Activated CD4-positive, alpha-beta T cell treated with anti-CD3 and anti-CD28 coated beads, Interleukin-2, amount 50 U/mL, for 24 hours (primary cell): ENCODE measurements around the gene GNAT2.

Experiments used
- DNase-seq, 2 donors: peaks; one replicate each; pipeline ENCODE4 v3.0.0-alpha.2; 2020; ENCODE audit warnings: low read depth in 1 of 2, low spot score in 1 of 2

GNAT2 gene

GRCh38 chr1:109566982-109567381 is 52.4 kb downstream of the GNAT2 start:
- no peak for DNase-seq

DNA sequence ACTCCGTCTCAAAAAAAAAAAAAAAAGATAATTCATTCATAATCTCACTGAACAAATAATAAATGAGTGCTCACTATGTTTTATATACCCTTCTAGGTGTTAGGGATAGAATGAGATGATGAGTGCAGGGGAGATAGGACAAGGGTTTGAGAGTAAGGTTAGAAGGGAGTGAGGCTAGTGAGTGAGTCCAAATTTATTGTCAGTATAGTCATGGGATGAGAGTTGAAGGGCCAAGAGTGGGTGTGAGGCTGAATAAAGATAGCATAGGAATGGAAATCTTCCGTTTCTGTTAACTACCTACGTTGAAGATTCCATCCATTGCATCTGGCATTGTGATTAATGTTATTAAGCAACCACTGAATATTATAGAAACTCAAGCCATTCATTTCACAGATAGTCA is 54.2 kb downstream of the GNAT2 start:
- no peak for DNase-seq

DNA sequence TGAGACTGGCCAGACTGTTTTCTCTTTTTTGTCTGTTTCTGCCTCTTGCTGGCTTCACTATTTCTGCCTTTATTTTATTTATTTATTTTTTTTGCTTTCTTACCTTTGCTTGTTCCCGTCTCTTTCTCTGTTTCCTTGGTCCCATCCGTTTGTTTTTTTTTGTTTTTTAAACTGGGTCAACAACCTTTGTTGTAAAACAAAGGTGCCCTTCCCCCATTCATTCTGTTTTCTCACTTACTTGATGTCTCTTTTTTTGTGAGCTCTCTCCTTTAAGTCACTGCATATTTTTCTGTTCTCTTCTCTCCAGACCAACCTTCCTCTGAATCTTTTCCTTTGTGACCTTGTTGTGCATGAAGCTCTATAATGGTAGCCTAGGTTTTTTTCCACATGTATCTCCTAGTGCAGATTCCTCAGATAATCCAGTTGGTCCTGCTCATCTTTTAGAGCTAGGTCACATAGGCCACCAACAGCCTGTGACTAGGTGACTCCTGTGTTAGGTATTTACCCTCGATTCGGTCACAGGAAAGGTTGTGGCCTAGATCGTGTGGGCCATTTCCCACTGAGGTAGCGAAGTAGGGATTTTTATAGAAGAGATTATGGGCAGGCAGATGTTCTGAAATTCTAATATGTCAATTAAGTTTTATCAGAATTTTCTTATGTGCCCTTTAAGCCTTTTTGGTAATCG is 55.1 kb downstream of the GNAT2 start:
- DNase-seq: no peak

GRCh38 chr1:109559995-109560394 is 59.4 kb downstream of the GNAT2 start:
- DNase-seq: no peak

- no peak for DNase-seq
Measured at GRCh38 chr1:109557520-109557919, 61.9 kb downstream of the GNAT2 start.

GRCh38 chr1:109556563-109556962 is 62.9 kb downstream of the GNAT2 start:
- DNase-seq: no peak
